GM21423 (cell line): ENCODE measurements around the gene CNTN4.
"Not testable (repeated sequence)": the region's sequence is repeated elsewhere in the genome, so short reads cannot be mapped to it uniquely, and the experiment has no call there.

Source experiments
- ATAC-seq: cut with Tn5 transposase; IDR thresholded peaks from one replicate; pipeline ENCODE4 v1.9.1; 2021; ENCODE audit warnings: mild to moderate bottlenecking, moderate library complexity; ENCODE audit not compliant: unreplicated experiment

Gene CNTN4

DNA sequence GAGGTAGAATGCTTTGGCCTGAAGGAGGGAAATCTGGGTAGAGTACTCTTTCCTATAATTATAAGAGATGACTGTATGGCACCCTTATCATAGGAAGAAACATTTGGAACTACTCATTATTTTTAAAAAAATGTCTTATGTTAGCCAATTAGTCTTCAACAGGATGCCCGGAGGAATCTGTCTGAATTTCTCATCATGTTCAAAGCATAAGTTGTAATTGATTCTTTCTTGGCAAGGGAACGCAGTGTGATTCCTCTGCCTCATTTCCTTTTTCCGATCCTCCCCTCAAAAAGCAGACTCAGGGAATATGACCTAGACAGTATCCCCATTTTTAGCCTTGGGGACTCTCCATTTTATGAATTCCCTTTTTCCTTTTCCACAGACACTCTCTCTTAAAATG, 846.5 kb downstream of the CNTN4 start:
- ATAC-seq = no peak

DNA sequence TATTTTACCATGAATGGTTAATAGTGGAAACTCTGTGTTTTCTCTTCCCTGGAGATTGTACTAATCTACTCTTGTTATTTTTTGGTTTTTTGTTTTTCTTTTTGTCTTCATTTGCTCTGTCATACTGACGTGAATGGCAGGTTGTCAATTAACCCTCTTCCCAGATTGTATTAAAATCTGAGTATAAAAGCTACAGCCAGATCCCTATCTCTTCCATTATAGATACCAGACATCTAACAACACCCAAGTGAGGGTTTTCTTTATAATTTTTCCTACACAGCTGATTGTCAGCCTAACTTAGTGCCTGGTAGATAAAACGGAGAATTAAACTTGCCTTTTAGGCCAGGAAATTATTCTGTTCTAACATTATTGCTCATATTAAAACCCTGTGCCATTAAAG, 848.9 kb downstream of the CNTN4 start:
- ATAC-seq = no peak

DNA sequence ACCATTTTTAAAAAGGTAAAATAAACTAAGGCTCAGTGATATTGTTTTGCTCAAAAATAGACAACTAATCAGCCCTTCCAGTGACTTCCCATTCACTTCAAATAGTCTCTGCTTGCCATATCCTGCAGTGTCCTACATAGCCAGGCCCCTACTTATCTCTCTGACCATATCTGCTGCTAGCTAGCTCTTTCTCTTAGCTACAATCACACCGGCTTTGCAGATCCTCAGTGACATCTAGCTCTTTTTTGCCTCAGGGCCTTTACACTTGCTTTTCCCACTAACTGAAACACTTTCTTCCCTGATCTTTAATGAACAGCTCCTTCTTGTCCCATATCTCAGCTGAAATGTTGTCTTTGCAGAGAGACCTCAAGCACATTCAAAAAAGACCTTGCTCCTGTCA, 850.2 kb downstream of the CNTN4 start:
- ATAC-seq = no peak

DNA sequence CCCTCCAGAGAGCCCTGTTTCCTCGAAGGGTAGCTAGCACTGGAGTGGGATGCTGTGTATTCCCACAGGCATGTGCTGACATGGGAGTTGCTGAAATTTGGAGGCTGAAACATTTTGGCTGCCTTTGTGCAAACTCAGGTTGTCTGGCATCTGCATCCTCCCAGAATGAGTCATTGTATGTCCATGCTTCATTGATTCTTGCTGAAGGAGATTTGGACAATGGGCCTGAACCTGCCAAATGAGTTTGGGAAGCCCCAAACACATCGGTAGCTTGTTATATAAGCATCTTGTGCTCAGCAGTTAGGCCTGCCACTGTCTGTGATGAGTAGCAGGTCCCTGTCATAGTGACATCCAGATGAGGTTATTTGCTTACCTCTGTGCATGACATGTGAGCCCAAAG, 851.5 kb downstream of the CNTN4 start:
- no peak for ATAC-seq

DNA sequence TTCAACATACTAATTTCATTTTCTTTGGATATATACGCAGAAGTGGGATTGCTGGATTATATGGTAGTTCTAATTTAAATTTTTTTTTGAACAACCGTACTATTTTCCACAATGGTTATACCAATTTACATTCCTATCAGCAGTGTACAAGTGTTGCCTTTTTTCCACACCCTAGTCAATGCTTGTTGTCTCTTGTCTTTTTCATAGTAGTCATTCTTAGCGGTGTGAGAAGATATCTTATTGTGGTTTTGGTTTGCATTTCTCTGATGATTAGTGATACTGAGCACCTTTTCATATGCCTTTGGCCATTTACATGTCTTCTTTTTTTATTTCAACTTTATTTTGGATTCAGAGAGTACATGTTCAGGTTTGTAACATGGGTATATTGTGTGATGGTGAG, 858.4 kb downstream of the CNTN4 start:
- no peak for ATAC-seq

DNA sequence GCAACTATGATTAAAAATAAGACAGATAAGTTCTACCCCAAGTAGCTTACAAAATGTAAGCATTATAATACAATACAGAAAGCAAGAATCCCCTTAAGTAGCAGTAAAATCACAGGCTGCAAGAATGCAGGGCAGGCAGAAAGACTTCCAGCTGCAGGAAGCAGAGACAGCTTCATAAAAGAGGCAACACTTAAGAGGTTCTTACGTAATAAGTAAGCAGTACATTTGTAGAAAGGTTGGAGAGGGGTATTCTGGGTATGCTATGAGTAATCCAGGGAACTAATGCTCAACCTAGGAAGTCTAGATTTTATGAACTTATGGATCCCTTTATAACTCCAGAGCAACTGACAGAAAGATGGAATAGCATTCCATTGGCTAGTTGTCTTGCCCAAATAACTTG, 859.9 kb downstream of the CNTN4 start:
- ATAC-seq = no peak

DNA sequence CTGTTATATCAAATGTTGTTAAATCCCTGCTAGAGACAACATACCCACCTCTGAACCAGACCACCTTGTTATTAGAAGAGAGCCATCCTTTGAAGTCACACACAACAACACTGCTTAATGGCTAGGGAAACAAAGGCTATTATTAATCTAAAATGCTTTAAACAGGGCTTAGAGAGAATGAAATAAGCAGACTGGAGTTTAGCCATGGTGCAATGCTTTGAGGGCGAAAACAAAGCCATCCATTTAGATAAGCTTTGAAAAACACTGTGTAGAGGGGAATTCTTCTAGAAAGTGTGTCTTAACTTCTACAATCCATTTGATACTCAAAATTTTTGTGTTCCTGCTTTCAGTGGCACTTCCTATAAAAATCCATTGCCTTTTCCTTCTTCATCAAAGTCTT, 862.9 kb downstream of the CNTN4 start:
- no peak for ATAC-seq

DNA sequence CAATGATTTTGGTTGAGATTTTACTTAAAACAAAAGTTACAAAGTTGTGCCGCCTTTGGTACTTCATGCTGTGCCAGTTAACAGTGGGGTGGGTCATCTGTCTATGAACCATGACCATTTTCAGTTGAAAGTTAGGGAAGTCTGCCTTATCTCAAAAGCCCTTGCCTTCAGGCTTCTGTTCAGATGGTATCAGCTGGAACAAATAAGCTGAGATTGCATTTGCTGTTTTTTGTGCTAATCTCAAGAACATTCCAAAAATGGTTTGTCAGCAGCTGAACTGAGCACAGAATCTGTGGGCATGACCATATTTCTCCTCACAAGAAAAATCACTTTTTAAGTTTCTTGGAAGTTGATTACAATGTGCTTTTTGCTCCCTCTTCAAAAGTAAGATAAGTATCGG, 869.2 kb downstream of the CNTN4 start:
- no peak for ATAC-seq

DNA sequence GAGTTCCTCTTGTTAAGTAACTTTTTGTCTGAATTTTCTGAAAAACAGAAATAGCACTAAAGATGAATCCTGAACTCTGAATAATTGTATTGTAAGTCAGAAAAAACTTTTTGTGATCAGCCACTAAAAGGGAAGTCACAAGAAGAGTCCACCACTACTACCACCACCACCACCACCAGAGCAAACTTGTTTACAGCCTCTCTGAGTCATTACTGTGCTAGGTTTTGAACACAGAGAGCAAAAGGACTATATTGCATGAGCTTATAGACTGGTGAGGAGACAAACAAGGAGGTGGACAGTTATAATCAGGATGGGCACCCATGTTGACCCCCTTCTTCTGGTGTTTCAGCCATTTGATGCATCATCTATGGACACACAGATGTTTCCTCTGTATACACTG, 869.8 kb downstream of the CNTN4 start:
- ATAC-seq = no peak

DNA sequence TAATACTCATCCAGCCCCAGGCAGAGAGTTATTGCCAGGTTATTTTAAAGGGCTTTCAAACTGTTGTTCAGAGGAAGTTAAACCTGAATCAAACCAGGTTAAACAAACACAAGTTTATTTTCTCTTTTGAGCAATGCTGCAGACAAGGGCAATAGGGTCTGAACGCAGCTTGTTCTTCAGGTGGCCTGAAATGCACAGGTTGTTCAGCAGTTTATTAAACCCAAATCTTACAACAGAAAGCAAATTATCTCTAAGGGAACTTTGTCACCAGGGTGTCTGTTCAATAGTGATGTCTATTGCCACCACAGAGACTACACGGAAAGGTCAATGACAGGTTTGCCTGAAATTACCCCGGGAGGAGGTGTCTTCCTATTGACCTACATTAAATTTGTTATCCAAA, 877.5 kb downstream of the CNTN4 start:
- ATAC-seq = no peak

DNA sequence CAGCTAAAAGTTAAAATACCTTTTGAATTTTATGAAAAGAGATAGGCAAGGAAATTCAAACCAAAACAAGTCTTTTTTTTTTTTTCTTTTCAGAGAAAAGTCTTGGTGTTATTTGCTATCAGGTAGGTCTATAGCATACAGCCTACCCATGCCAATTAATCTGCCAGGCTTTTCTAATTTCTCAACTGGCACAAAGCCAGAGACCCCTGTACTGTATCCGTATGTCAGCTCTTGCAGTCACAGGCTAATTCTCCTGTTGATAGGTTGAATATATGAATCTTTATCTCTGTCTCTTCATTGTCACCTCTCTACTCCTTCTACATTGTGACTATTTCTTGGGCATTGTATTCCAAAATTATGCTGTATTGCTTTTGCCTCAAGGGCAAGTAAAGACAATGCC, 878.1 kb downstream of the CNTN4 start:
- no peak for ATAC-seq

DNA sequence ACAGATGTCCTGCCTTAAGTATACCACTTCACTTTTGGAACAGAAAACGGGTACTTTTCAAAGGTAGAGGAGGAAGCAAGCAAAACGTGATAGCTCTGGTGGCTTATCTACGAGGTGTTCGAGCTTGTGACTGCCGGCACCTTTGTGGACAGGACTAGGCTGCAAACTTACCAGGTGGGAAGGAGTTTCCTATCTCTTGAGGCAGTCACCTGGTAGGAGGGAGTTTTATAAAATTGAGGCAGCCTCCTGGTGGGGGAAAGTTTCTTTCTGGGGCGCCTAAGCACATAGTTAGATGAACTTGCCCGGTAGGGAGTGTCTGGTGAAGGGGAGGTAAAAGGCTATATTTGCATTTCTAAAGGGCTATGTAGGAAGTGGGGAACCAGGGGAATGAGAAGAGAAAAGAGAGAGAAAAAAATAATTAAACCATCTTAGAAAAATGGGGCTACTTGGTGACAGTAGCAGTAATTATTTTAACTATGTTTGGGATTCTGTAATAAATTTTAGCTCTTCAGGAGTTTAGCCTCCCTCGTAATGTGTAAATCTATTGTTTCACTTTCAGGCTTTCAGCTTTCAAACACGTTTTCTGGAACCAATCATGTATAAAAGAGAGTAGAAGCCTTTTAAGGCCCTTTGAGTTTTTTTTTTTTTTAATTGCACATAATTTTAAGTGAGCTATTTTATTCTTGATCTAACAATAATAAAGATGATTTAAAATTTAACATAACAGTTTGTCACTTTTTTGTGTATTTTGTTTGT, 880.5 kb downstream of the CNTN4 start:
- ATAC-seq = no peak

DNA sequence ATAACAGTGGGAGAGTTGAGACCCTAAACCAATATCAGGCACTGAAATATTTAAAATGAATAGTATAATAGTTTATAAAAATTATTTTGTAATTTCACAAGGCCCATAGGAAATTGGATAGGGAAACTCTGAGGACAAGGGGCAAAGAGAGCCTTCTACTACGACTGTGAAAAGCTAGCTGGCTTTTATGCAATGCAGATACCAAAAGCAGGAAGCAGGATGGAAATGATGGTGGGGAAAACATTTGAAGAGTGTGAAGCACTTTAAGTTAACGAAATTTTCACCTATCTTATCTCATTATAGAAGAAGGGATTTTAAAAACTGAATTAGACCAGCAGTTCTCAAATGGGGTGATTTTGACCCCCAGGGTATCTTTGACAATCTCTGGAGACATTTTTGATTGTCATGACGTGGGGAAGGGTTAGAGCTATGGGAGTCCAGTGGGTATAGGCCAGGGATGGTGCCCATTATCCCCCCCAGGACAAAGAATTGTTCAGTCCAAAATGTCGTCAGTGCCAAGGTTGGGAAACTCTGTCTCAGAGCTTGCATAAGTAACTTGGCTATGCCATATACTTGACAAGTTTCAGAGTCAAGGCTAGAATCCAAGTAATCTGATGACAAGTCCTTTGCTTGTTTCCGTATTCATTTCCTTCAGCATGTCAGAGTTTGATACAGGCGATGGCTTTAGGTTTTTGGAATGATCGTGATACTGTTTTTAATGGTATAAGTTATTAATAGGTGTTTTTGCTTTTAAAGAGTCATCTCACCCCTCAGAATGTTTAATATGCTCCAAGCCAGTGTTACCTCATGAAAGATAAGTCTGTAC, 885.6 kb downstream of the CNTN4 start:
- no peak for ATAC-seq

DNA sequence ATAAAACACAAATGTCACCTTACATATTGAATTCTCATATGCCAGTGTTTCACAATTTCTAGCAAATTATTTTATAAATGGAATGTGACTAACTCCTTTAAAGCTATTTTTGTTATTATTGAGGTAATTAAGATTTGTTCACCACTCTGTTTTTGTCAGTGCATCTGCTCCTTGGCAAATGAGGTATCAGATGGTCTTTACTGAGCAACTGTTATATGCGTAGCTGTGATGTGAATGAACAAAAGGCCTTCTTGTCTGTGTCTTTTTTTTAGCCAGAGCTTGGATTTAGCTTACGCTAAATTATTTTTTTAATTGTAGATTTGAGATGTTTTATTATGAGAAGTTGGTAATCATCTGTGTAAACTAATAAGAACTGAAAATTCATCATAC, 886.2 kb downstream of the CNTN4 start:
- no peak for ATAC-seq

DNA sequence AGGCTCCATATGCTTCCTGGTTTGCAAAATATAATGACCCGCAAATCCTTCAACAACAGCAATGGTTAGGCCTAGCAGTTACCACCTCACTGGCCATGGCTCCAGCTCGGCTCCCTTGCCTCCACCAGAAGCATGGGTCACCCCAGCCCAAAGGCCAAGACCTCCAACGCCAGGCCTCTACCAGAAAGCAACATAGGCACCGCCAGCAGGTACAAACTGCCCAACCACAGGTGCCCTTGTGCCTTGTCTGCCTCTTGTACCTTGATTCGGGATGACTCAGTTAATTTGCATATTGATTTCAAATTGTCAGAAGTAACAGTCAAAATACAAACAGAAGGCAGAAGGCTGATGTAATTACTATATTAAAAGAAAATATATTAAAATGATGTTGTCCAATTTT, 886.8 kb downstream of the CNTN4 start:
- ATAC-seq = no peak

DNA sequence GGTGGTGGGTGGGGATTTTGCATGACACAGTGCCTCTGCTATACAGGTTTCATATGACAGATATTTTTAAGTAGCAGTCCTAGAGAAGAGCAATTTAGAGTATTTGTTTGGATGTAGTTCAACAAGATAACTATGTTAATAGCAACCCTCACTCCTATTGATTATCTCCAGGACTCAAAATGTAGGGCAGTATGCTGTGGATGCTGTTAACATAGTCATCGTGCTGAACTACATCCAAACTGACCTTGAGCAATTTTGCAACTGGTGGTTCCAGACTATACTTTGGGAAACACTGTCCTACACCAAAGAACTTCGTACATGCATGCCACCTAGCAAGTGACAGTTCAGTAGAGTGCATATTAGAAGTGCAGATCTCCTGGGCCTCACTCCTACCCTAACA, 893.9 kb downstream of the CNTN4 start:
- no peak for ATAC-seq

DNA sequence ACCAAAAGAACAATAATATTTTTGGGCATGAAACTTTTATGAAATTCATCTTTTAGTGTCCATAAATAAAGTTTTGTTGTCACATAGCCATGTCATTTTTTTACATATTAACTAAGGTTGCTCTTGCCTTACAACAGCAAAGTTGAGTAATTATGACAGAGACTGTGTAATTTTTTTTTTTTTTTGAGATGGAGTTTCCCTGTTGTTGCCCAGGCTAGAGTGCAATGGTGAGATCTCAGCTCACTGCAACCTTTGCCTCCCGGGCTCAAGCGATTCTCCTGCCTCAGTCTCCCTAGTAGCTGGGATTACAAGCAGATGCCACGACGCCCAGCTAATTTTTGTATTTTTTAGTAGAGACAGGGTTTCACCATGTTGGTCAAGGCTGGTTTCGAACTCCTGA, 894.5 kb downstream of the CNTN4 start:
- ATAC-seq = not testable (repeated sequence)

DNA sequence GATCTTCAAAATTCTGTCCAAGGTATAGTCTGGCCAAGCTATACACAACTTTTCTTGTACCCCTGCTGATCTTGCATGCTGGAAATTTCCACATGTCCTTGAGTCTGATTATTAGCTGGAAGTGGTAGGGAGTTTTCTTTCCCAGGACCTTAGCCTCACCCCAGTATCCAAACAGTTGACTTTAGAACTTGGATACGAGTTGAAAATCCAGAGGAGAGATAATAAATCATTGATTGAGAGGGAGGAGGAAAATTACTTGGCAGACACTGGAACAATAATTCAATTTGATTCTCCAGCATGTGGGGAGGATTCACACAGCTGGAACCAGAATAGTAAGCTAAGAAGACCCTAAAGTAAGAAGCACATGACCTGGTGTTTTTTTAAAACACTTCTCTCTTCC, 895.1 kb downstream of the CNTN4 start:
- no peak for ATAC-seq

DNA sequence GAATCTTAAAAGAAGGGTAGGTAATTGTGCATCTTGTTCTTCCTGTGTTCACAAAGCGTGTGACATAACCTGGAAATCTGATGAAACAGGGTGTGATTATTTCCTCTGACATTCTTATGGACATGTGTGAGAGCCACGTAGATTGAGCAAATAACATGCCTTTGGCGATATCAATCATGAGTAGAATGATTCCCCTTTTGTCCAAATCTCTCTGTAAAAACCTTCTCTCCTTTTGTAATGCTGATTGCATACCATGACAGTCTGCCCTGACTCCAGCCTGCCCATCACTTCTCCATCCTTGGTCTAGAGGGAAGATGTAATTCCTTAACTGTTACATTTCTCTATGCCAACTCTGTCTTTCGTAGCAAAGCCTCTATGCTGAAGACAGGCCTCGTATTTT, 896.5 kb downstream of the CNTN4 start:
- ATAC-seq = no peak

DNA sequence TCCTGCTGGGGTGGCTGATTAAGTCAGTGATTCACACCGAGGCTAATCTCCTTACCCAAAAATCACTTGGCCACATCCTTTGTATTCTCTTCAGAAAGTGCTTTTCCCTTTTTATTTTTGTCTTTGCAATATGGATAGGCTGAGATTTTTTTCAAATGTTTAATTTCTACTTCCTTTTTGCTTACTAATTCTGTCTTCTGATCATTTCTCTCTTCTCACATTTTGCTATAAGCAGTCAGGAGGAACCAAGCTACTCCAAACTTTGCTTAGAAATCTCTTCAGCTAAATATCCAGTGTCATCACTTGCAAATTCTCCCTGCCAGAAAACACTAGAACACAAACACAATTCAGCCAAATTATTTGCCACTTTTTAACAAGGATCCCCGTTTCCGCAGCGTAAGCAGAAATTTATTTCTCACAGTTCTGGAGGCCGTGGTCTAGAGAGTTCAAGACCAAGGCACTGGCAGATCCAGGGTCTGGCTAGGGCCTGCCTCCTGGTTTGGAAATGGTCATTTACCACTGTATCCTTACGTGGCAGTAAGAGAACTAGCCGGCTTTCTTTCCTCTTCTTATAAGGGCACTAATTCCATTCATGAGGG, 906.6 kb downstream of the CNTN4 start:
- ATAC-seq = no peak

DNA sequence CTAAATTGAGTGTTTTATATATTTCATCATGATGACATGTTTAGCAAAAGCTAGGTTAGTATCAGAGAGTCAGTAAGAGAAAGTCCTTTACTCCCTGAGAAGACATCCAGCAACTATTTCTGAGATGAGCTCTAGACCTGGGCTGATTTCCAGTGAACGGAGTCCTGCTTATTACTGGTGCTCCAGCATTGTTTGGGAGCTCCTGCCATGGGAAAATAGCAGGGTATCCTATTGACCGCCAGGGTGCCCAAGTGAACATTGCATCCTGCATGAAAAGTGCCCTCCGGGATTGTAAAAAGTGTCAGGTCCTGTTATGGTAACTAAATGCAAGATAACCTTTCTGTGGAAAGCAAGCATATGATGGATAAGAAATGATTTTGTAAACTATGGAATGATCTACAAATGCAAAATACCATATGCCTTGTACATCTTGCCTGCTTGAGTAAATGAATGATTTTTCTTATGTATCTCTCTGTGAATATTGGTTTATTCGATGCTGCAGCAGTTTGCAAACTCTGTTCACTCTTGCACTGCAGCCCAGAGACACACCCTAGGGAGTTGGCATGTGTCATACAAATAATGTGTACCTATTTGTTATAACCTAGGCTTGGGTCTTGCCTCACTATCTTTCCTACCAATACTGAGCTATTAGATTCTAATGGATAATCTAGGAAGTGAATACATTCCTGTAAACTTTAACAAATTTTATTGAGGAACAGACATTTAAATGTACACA, 914.8 kb downstream of the CNTN4 start:
- no peak for ATAC-seq
